HUES64 (cell line): Measurements from ENCODE around the gene FBLN1.
"Not testable (repeated sequence)": the region's sequence is repeated elsewhere in the genome, so short reads cannot be mapped to it uniquely, and the experiment has no call there.

Experiments
- H3K27ac ChIP-seq: 2 replicates; pipeline ENCODE4 v1.7.0; 2013; ENCODE audit warnings: low read depth, low read length, inconsistent platforms
- H3K27me3 ChIP-seq: 2 replicates; pipeline ENCODE4 v1.6.1; 2013; ENCODE audit warnings: mild to moderate bottlenecking, low read length; ENCODE audit not compliant: insufficient read depth
- H3K36me3 ChIP-seq: 2 replicates; pipeline ENCODE4 v1.6.1; 2013; ENCODE audit warnings: mild to moderate bottlenecking, low read length; ENCODE audit not compliant: insufficient read depth
- H3K4me1 ChIP-seq: 2 replicates; pipeline ENCODE4 v1.6.1; 2013; ENCODE audit warnings: mild to moderate bottlenecking, low read length, moderate library complexity; ENCODE audit not compliant: insufficient read depth
- H3K4me3 ChIP-seq: 2 replicates; pipeline ENCODE4 v1.5.1; 2013; ENCODE audit warnings: mild to moderate bottlenecking, low read length, moderate library complexity
- H3K9ac ChIP-seq: 2 replicates; pipeline ENCODE4 v1.6.1; 2013; ENCODE audit warnings: mild to moderate bottlenecking, low read depth, low read length
- H3K9me3 ChIP-seq: 2 replicates; pipeline ENCODE4 v1.6.1; 2013; ENCODE audit warnings: low read depth, low read length; ENCODE audit not compliant: insufficient read depth
- WGBS: fragments of 150-250, 120-280 bp; methylation state at CpG from one replicate; pipeline ENCODE4 v1.1.7; 2013; ENCODE audit warnings: missing lambda C conversion rate; 5-methylcytosine and 5-hydroxymethylcytosine counted together

The FBLN1 gene

GRCh38 chr22:45529971-45530575, 27.4 kb downstream of the FBLN1 start:
- no peaks in the 10 kb centered on the region for H3K4me1 ChIP-seq
- no peaks in the 10 kb centered on the region for H3K9me3 ChIP-seq
- no peak overlapping the region for H3K27ac ChIP-seq
- WGBS = 92% methylated on average over 11 of the region's 11 CpGs
- peaks cover 95% of the 10 kb centered on the region for H3K36me3 ChIP-seq
- no peak overlapping the region for H3K4me3 ChIP-seq
- H3K27me3 ChIP-seq = no peaks in the 10 kb centered on the region
- H3K9ac ChIP-seq = no peak overlapping the region

GRCh38 chr22:45531441-45532234, 29.0 kb downstream of the FBLN1 start:
- Histone ChIP-seq H3K36me3 (peaks cover 92% of the 10 kb centered on the region), H3K9ac (no peak overlapping the region), H3K27me3 (no peaks in the 10 kb centered on the region), H3K27ac (no peak overlapping the region), H3K4me3 (no peak overlapping the region), H3K4me1 (no peaks in the 10 kb centered on the region), H3K9me3 (no peaks in the 10 kb centered on the region)
- 92% methylated on average over 8 of the region's 9 CpGs for WGBS

- H3K4me1 ChIP-seq = no peaks in the 10 kb centered on the region
- WGBS = 91% methylated on average over 3 of the region's 3 CpGs
- H3K9me3 ChIP-seq = no peaks in the 10 kb centered on the region
- H3K4me3 ChIP-seq = no peak overlapping the region
- no peaks in the 10 kb centered on the region for H3K27me3 ChIP-seq
- peaks cover 92% of the 10 kb centered on the region for H3K36me3 ChIP-seq
- H3K9ac ChIP-seq = no peak overlapping the region
- H3K27ac ChIP-seq = no peak overlapping the region
Observed at GRCh38 chr22:45532235-45532631, 29.6 kb downstream of the FBLN1 start.

GRCh38 chr22:45533703-45534102, 31.0 kb downstream of the FBLN1 start:
- Histone ChIP-seq H3K27ac (no peak overlapping the region), H3K36me3 (peaks cover 86% of the 10 kb centered on the region), H3K9ac (no peak overlapping the region), H3K4me3 (no peak overlapping the region), H3K4me1 (peaks cover 3% of the 10 kb centered on the region), H3K9me3 (no peaks in the 10 kb centered on the region), H3K27me3 (no peaks in the 10 kb centered on the region)
- 96% methylated on average over 17 of the region's 17 CpGs for WGBS

GRCh38 chr22:45534339-45535192, 31.9 kb downstream of the FBLN1 start:
- Histone ChIP-seq H3K9ac (no peak overlapping the region), H3K27me3 (no peaks in the 10 kb centered on the region), H3K9me3 (no peaks in the 10 kb centered on the region), H3K27ac (no peak overlapping the region), H3K4me3 (no peak overlapping the region), H3K4me1 (peaks cover 4% of the 10 kb centered on the region), H3K36me3 (peaks cover 82% of the 10 kb centered on the region)
- WGBS = 97% methylated on average over 4 of the region's 4 CpGs

GRCh38 chr22:45535290-45535689, 32.6 kb downstream of the FBLN1 start:
- Histone ChIP-seq H3K4me1 (peaks cover 4% of the 10 kb centered on the region), H3K9ac (no peak overlapping the region), H3K4me3 (no peak overlapping the region), H3K36me3 (peaks cover 83% of the 10 kb centered on the region), H3K27ac (no peak overlapping the region), H3K27me3 (no peaks in the 10 kb centered on the region), H3K9me3 (no peaks in the 10 kb centered on the region)
- 96% methylated on average over 7 of the region's 7 CpGs for WGBS

GRCh38 chr22:45535835-45536234, 33.2 kb downstream of the FBLN1 start:
- 95% methylated on average over 5 of the region's 6 CpGs for WGBS
- not testable (repeated sequence) for H3K9ac ChIP-seq, H3K9me3 ChIP-seq, H3K4me3 ChIP-seq, H3K27ac ChIP-seq, H3K27me3 ChIP-seq, H3K4me1 ChIP-seq
- peaks cover 83% of the 10 kb centered on the region for H3K36me3 ChIP-seq

- Histone ChIP-seq H3K27me3 (no peaks in the 10 kb centered on the region), H3K36me3 (peaks cover 83% of the 10 kb centered on the region), H3K4me3 (no peak overlapping the region), H3K9ac (no peak overlapping the region), H3K9me3 (no peaks in the 10 kb centered on the region), H3K27ac (no peak overlapping the region), H3K4me1 (peaks cover 4% of the 10 kb centered on the region)
- WGBS = 90% methylated on average over 15 of the region's 15 CpGs
Observed at GRCh38 chr22:45537734-45538181, 35.1 kb downstream of the FBLN1 start.

- WGBS = 96% methylated on average over 4 of the region's 4 CpGs
- Histone ChIP-seq H3K27ac (no peak overlapping the region), H3K36me3 (peaks cover 81% of the 10 kb centered on the region)
Observed at GRCh38 chr22:45538281-45538680, 35.6 kb downstream of the FBLN1 start.

DNA sequence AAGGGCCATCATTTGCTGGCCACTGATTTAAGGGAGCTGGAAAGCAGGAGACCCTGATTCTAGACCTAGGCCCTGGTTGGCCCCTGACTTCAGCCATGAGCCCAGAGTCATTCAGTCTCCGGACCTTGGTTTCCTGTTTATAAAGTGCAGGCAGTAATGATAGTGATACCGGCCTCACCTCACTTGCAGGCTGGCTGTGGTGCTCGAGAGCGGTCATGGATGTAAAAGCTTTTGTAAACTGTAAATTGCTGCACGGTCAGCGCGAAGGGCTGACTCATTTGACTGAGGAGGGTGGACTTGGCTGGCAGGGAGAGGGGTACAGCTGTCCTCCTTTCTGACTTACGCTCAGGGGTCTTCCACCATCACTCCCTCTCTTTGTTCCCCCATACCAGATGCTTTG, 37.4 kb downstream of the FBLN1 start:
- Histone ChIP-seq H3K9me3 (no peaks in the 10 kb centered on the region), H3K36me3 (peaks cover 80% of the 10 kb centered on the region), H3K4me3 (no peak overlapping the region), H3K4me1 (peaks cover 4% of the 10 kb centered on the region), H3K27me3 (no peaks in the 10 kb centered on the region), H3K27ac (no peak overlapping the region), H3K9ac (no peak overlapping the region)
- WGBS = 84% methylated on average over 7 of the region's 8 CpGs

More at GRCh38 chr22:45538281-45538680, 35.6 kb downstream of the FBLN1 start:
- Histone ChIP-seq H3K4me3 (no peak overlapping the region), H3K27me3 (no peaks in the 10 kb centered on the region), H3K9me3 (no peaks in the 10 kb centered on the region), H3K4me1 (peaks cover 4% of the 10 kb centered on the region), H3K9ac (no peak overlapping the region)

DNA sequence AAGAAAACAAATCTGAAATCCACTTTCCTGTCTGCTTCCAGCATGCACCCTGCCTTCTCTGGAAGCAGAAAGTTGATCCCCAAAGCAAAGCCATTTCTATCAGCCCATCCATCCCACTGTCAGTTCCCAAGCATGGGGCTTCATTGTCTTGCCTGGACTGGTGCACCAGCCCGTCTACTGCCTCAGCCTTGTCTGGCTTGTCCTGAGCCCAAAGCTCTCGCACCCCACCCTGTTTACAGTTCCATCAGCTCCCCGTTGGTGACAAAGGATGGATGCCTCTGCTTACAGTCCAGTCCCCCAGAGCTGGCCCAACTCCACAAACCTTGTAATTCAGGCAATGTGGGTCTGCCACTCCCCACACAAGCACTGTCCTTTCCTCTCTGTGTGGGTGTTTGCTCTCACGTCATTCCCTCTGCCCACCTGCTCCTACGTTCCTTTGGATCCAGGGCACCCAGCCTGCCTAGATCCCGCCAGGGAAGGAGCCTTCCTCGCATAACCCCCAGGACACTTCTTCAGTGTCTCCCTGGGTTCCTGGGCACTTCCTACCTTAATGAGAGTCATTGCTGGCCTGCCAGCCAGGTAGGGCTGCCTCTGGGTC, 38.8 kb downstream of the FBLN1 start:
- Histone ChIP-seq H3K4me1 (peaks cover 4% of the 10 kb centered on the region), H3K27me3 (no peaks in the 10 kb centered on the region), H3K27ac (no peak overlapping the region), H3K36me3 (peaks cover 77% of the 10 kb centered on the region), H3K9ac (no peak overlapping the region), H3K4me3 (no peak overlapping the region), H3K9me3 (no peaks in the 10 kb centered on the region)
- WGBS = 96% methylated on average over 7 of the region's 7 CpGs
